Measurements from ENCODE around the gene TMEM255B. TPM values are rescaled to one million over a fixed set of nuclear protein-coding genes. Genes with fewer than 3 reads are reported as not detected.
A peak's percentile ranks its signal among the peaks of the same experiment; 100 is the strongest.

The TMEM255B gene
- total RNA-seq, 2 experiments from 2014 or later = 1.7 to 1.8 TPM

GRCh38 chr13:113740286-113740556 lies 18.8 kb upstream of the TMEM255B start:
- ATAC-seq (no peak), DNase-seq (no peak)
- Mint-ChIP-seq H3K4me3 (no peak overlapping the region), H3K4me1 (ENCODE audit: low read depth) (peaks cover 28% of the 10 kb centered on the region), H3K9me3 (no peaks in the 10 kb centered on the region), H3K27ac (no peak overlapping the region), H3K36me3 (ENCODE audit: low read depth) (no peaks in the 10 kb centered on the region), H3K27me3 (peaks cover 15% of the 10 kb centered on the region)
- no peak for TF ChIP-seq CTCF (IDR thresholded peaks at IDR 0.05)
- POLR2A ChIA-PET = no interaction called here
- CTCF ChIA-PET = interaction anchor here (0.7 kb wide), 1 partner anchor 430 kb away, joined by 3 read pairs; no protein-coding TSS in a partner anchor
- intact Hi-C loops (cut with micrococcal nuclease) = no loop called here

GRCh38 chr13:113740661-113741060 lies 18.4 kb upstream of the TMEM255B start:
- TF ChIP-seq CTCF (IDR thresholded peaks at IDR 0.05) = no peak
- POLR2A ChIA-PET = no interaction called here
- Mint-ChIP-seq H3K36me3 (ENCODE audit: low read depth) (no peaks in the 10 kb centered on the region), H3K27me3 (peaks cover 15% of the 10 kb centered on the region), H3K9me3 (no peaks in the 10 kb centered on the region), H3K4me3 (no peak overlapping the region), H3K27ac (no peak overlapping the region), H3K4me1 (ENCODE audit: low read depth) (peaks cover 28% of the 10 kb centered on the region)
- CTCF ChIA-PET = interaction anchor here (1.6 kb wide), 1 partner anchor 17 kb away, joined by 7 read pairs; no protein-coding TSS in a partner anchor
- intact Hi-C loops (cut with micrococcal nuclease) = no loop called here
- ATAC-seq = no peak
- DNase-seq = no peak

GRCh38 chr13:113741191-113741668 lies 17.8 kb upstream of the TMEM255B start:
- Mint-ChIP-seq H3K27ac (no peak overlapping the region), H3K36me3 (ENCODE audit: low read depth) (no peaks in the 10 kb centered on the region), H3K4me1 (ENCODE audit: low read depth) (peaks cover 28% of the 10 kb centered on the region), H3K9me3 (no peaks in the 10 kb centered on the region), H3K4me3 (no peak overlapping the region), H3K27me3 (peaks cover 15% of the 10 kb centered on the region)
- DNase-seq = peak; percentile 51
- intact Hi-C loops (cut with micrococcal nuclease) = no loop called here
- TF ChIP-seq CTCF (IDR thresholded peaks at IDR 0.05) = no peak
- ChIA-PET POLR2A (interaction anchor here (1.6 kb wide), 1 partner anchor 15 kb away, joined by 4 read pairs; no protein-coding TSS in a partner anchor), CTCF (interaction anchor here (0.6 to 1.6 kb wide), 5 partner anchors 10 to 97 kb away, joined by 3 to 7 read pairs (median 3); partner anchors contain the start of gene GRK1)
- ATAC-seq = no peak

- intact Hi-C loops (cut with micrococcal nuclease) = no loop called here
- ChIA-PET CTCF (interaction anchor here (0.6 to 1.6 kb wide), 6 partner anchors 11 to 96 kb away, joined by 3 to 7 read pairs (median 3); partner anchors contain the start of gene GRK1), POLR2A (interaction anchor here (0.6 to 1.6 kb wide), 2 partner anchors 14 to 67 kb away, joined by 3 to 4 read pairs; no protein-coding TSS in a partner anchor)
- ATAC-seq (peak; percentile 78), DNase-seq (peak; percentile 56)
- H3K9me3 Mint-ChIP-seq = no peaks in the 10 kb centered on the region
- no peak overlapping the region for H3K4me3 Mint-ChIP-seq
- H3K36me3 Mint-ChIP-seq (ENCODE audit: low read depth) = no peaks in the 10 kb centered on the region
- H3K4me1 Mint-ChIP-seq (ENCODE audit: low read depth) = peaks cover 28% of the 10 kb centered on the region
- peaks cover 15% of the 10 kb centered on the region for H3K27me3 Mint-ChIP-seq
- no peak overlapping the region for H3K27ac Mint-ChIP-seq
- no peak for TF ChIP-seq CTCF (IDR thresholded peaks at IDR 0.05)
Observed at GRCh38 chr13:113742000-113742441, 17.0 kb upstream of the TMEM255B start.

GRCh38 chr13:113742445-113743120 lies 16.4 kb upstream of the TMEM255B start:
- ATAC-seq = peak; percentile 70

More at GRCh38 chr13:113742445-113743120, 16.4 kb upstream of the TMEM255B start:
- DNase-seq = peak; percentile 58
- no peak overlapping the region for H3K27ac Mint-ChIP-seq
- no peaks in the 10 kb centered on the region for H3K36me3 Mint-ChIP-seq (ENCODE audit: low read depth)
- POLR2A ChIA-PET = interaction anchor here (0.6 to 1.6 kb wide), 2 partner anchors 14 to 67 kb away, joined by 3 to 4 read pairs; no protein-coding TSS in a partner anchor
- intact Hi-C loops (cut with micrococcal nuclease) = no loop called here
- CTCF ChIA-PET = interaction anchor here (1.2 to 1.4 kb wide), 4 partner anchors 12 to 76 kb away, joined by 3 to 5 read pairs (median 3); partner anchors contain the start of gene GRK1
- no peak for TF ChIP-seq CTCF (IDR thresholded peaks at IDR 0.05)
- H3K27me3 Mint-ChIP-seq = peaks cover 15% of the 10 kb centered on the region
- H3K9me3 Mint-ChIP-seq = no peaks in the 10 kb centered on the region
- H3K4me3 Mint-ChIP-seq = no peak overlapping the region
- peaks cover 28% of the 10 kb centered on the region for H3K4me1 Mint-ChIP-seq (ENCODE audit: low read depth)
